Endothelial cell of umbilical vein (primary cell): ENCODE data around the gene VANGL2. TPM values are rescaled to one million over a fixed set of nuclear protein-coding genes. Genes with fewer than 3 reads are reported as not detected.

Source experiments
- BruUV-seq: library from RNA; stranded (reverse); fragments of 400-500 nt; replicated peaks from 2 replicates; lab custom pipeline; 2021; lab: Mats Ljungman, UMichigan
- CTCF ChIA-PET: fragments of 300-600, 350-600 bp; sonication (Branson Sonifier 250); formaldehyde crosslinking; loops from one replicate; lab custom pipeline; 2021; ENCODE audit warnings: antibody characterized with exemption, inconsistent platforms; lab: Charles Lee
- POLR2A ChIA-PET: fragments of 300-600, 350-600 bp; sonication (Branson Sonifier 250); formaldehyde crosslinking; loops from one replicate; lab custom pipeline; 2021; ENCODE audit warnings: antibody characterized with exemption, inconsistent platforms; lab: Charles Lee
- DNase-seq: peaks from one replicate; pipeline ENCODE4 v3.0.0-alpha.2; 2011; ENCODE audit warnings: low read depth, low spot score
- FAIRE-seq: peaks from 2 replicates; lab custom pipeline; 2011; peaks lifted over from hg19 to GRCh38; lab: Jason Lieb, UNC
- H2AFZ ChIP-seq: 2 replicates; pipeline ENCODE4 v1.6.0; 2012; ENCODE audit warnings: low read depth, low read length, control low read depth, inconsistent platforms
- H3K27ac ChIP-seq: 2 replicates; pipeline ENCODE4 v1.5.1; 2011; ENCODE audit warnings: low read depth, mild to moderate bottlenecking, control low read depth, low read length, moderate library complexity; ENCODE audit not compliant: insufficient read depth
- H3K27me3 ChIP-seq, 2 experiments: 2 replicates each; pipeline versions ENCODE4 v1.6.0 to v1.6.1; 2011; ENCODE audit warnings: low read length in 2 of 2, mixed read lengths in 1 of 2; ENCODE audit not compliant: control insufficient read depth in 2 of 2, insufficient read depth in 2 of 2
- H3K36me3 ChIP-seq, 2 experiments: 2 replicates in 1 of 2; 3 replicates in 1 of 2; pipeline ENCODE4 v1.5.1; 2011; ENCODE audit warnings: low read length in 2 of 2, mild to moderate bottlenecking in 1 of 2, moderate library complexity in 1 of 2; ENCODE audit not compliant: control insufficient read depth in 2 of 2, insufficient read depth in 2 of 2; ENCODE audit errors: extremely low read depth in 1 of 2
- H3K4me1 ChIP-seq: 3 replicates; pipeline ENCODE4 v1.5.1; 2011; ENCODE audit warnings: mild to moderate bottlenecking, low read length; ENCODE audit not compliant: control insufficient read depth, insufficient read depth; ENCODE audit errors: extremely low read depth
- H3K4me2 ChIP-seq: 2 replicates; pipeline ENCODE4 v1.6.1; 2011; ENCODE audit warnings: low read length, control low read depth, mixed read lengths; ENCODE audit not compliant: insufficient read depth
- H3K4me3 ChIP-seq, 3 experiments: fragments of 200-600 bp in 1 of 3; sonication (generic), shearing (Covaris generic) in 1 of 3; replicated peaks in 1 of 3; 2 replicates each; pipeline ENCODE4 v1.5.1; 2011 to 2016; ENCODE audit warnings: control low read depth in 3 of 3, low read length in 3 of 3, mild to moderate bottlenecking in 2 of 3, inconsistent platforms in 1 of 3, low read depth in 1 of 3, moderate library complexity in 1 of 3; ENCODE audit not compliant: insufficient read depth in 1 of 3
- H3K79me2 ChIP-seq: 2 replicates; pipeline ENCODE4 v1.6.0; 2012; ENCODE audit warnings: low read length, inconsistent platforms; ENCODE audit not compliant: control insufficient read depth, insufficient read depth
- H3K9ac ChIP-seq: replicated peaks from 2 replicates; pipeline ENCODE3; 2011; ENCODE audit warnings: low read length, control low read depth; ENCODE audit not compliant: insufficient read depth; ENCODE audit errors: extremely low read depth
- H3K9me1 ChIP-seq: replicated peaks from 3 replicates; pipeline ENCODE4 v1.6.0; 2011; ENCODE audit warnings: mild to moderate bottlenecking, low read length; ENCODE audit not compliant: control insufficient read depth, insufficient read depth; ENCODE audit errors: extremely low read depth
- H3K9me3 ChIP-seq: replicated peaks from 2 replicates; pipeline ENCODE4 v1.5.1; 2012; ENCODE audit warnings: low read length, inconsistent platforms; ENCODE audit not compliant: control insufficient read depth, insufficient read depth
- H4K20me1 ChIP-seq: replicated peaks from 2 replicates; pipeline ENCODE3; 2011; ENCODE audit warnings: mild to moderate bottlenecking, low read length; ENCODE audit not compliant: control insufficient read depth, insufficient read depth; ENCODE audit errors: extremely low read depth
- EZH2 ChIP-seq: IDR thresholded peaks from 2 replicates; pipeline ENCODE4 v1.6.1; 2012; ENCODE audit warnings: borderline replicate concordance, low read depth, mild to moderate bottlenecking, moderate library complexity, low read length, inconsistent platforms; ENCODE audit not compliant: severe bottlenecking
- FOS ChIP-seq: IDR thresholded peaks from 2 replicates; pipeline ENCODE4 v1.6.1; 2011; ENCODE audit warnings: mild to moderate bottlenecking, low read length, moderate library complexity, borderline replicate concordance; ENCODE audit not compliant: insufficient read depth
- GATA2 ChIP-seq: IDR thresholded peaks from 2 replicates; pipeline ENCODE4 v1.7.0; 2011; ENCODE audit warnings: low read depth, mild to moderate bottlenecking, moderate library complexity, mixed read lengths, low read length; ENCODE audit not compliant: insufficient read length, insufficient read depth
- JUN ChIP-seq: IDR thresholded peaks from 2 replicates; pipeline ENCODE4 v1.6.1; 2011; ENCODE audit warnings: borderline replicate concordance, low read depth; ENCODE audit not compliant: insufficient read length, insufficient read depth
- MYC ChIP-seq: IDR thresholded peaks from one replicate; pipeline ENCODE4 v1.6.1; 2011; ENCODE audit warnings: mild to moderate bottlenecking, low read depth, low read length
- POLR2A ChIP-seq: IDR thresholded peaks from 2 replicates; pipeline ENCODE4 v1.6.1; 2012; ENCODE audit warnings: low read depth, mild to moderate bottlenecking, control low read depth, low read length
- POLR2AphosphoS5 ChIP-seq: IDR thresholded peaks from 2 replicates; pipeline ENCODE4 v1.6.1; 2012; ENCODE audit warnings: low read depth, mild to moderate bottlenecking, control low read depth, low read length, moderate library complexity; ENCODE audit not compliant: insufficient read depth
- dilution Hi-C: fragments of 300-500 bp; cut with MboI; formaldehyde crosslinking; loops from one replicate; pipeline ENCODE4 v1.15.0; 2019; ENCODE audit warnings: low sequenced_read_pairs; ENCODE audit not compliant: extremely low pct_ligation_motif_present
- intact Hi-C: fragments of 100-400 bp; cut with micrococcal nuclease; formaldehyde crosslinking; loops from one replicate; pipeline ENCODE4 v1.10.0; 2022
- polyA plus RNA-seq, 4 experiments: library from polyadenylated mRNA; depleted of rRNA in 3 of 4; stranded (reverse) in 3 of 4; unstranded in 1 of 4; fragments of >200 nt; gene quantifications; 2 replicates each; pipeline versions ENCODE4 v1.2.1 to v1.2.3, GENCODE V29; 2011 to 2012; ENCODE audit warnings: missing spikeins in 1 of 4
- total RNA-seq: library from RNA; stranded (reverse); gene quantifications from 2 replicates; pipeline ENCODE4 v1.2.3, GENCODE V29; 2021
- TF ChIP-seq, protein P1 (sequence below): IDR thresholded peaks from 2 replicates; pipeline ENCODE4 v1.6.1; 2011; ENCODE audit not compliant: insufficient read depth, insufficient read length
- TF ChIP-seq, protein P2 (sequence below), 2 donors: IDR thresholded peaks; 1 replicate in 1 of 2; 2 replicates in 1 of 2; pipeline ENCODE4 v1.5.1; 2011; ENCODE audit warnings: low read length in 2 of 2, mild to moderate bottlenecking in 2 of 2, moderate library complexity in 2 of 2, control low read depth in 1 of 2, inconsistent platforms in 1 of 2, low read depth in 1 of 2; ENCODE audit not compliant: insufficient read depth in 1 of 2; ENCODE audit errors: extremely low read depth in 1 of 2

The VANGL2 gene
- total and polyA plus RNA-seq, 2 donors (not counting 3 experiments of a cell fraction or from before 2014, with no cell fraction given): 0.01 TPM; not detected in 1

DNA sequence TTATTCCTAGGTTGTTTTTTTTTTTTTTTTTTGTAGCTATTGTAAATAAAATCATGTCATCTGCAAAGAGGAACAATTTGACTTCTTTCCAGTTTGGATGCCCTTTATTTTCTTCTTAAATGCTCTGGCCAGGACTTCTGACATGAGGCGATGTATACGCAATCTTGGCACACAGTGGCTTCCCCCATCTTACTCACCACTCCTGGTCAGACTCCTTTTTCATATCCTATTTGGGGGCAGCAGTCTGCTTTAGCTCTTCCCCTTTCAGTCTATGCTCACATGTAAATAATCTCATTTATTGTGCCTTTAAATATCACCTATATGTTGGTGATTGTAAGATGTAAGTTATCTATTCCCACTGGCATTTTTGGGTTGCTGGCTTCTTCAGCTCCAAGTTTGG is 66.6 kb downstream of the VANGL2 start:
- Histone ChIP-seq H4K20me1 (no peaks in the 10 kb centered on the region), H3K4me3 (no peak overlapping the region), H3K27ac (no peak overlapping the region), H3K4me2 (no peak overlapping the region), H3K27me3 (peaks cover 2 to 4% of the 10 kb centered on the region in 2 experiments), H3K9ac (no peak overlapping the region), H3K4me1 (no peaks in the 10 kb centered on the region), H2AFZ (no peak overlapping the region), H3K79me2 (no peaks in the 10 kb centered on the region), H3K9me3 (no peaks in the 10 kb centered on the region), H3K36me3 (no peaks in the 10 kb centered on the region), H3K9me1 (no peaks in the 10 kb centered on the region)
- ChIA-PET POLR2A (no interaction called here), CTCF (interaction anchor here (0.6 kb wide), 1 partner anchor 15 kb away, joined by 3 read pairs; no protein-coding TSS in a partner anchor)
- FAIRE-seq (no peak), DNase-seq (no peak)
- intact Hi-C loops: no loop called here
- dilution Hi-C loops: no loop called here
- TF ChIP-seq MYC (no peak), EZH2 (no peak), POLR2AphosphoS5 (no peak), JUN (no peak), GATA2 (no peak), POLR2A (no peak), FOS (no peak)
- TF ChIP-seq, protein P1, sequence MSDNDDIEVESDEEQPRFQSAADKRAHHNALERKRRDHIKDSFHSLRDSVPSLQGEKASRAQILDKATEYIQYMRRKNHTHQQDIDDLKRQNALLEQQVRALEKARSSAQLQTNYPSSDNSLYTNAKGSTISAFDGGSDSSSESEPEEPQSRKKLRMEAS: no peak
- TF ChIP-seq, protein P2, sequence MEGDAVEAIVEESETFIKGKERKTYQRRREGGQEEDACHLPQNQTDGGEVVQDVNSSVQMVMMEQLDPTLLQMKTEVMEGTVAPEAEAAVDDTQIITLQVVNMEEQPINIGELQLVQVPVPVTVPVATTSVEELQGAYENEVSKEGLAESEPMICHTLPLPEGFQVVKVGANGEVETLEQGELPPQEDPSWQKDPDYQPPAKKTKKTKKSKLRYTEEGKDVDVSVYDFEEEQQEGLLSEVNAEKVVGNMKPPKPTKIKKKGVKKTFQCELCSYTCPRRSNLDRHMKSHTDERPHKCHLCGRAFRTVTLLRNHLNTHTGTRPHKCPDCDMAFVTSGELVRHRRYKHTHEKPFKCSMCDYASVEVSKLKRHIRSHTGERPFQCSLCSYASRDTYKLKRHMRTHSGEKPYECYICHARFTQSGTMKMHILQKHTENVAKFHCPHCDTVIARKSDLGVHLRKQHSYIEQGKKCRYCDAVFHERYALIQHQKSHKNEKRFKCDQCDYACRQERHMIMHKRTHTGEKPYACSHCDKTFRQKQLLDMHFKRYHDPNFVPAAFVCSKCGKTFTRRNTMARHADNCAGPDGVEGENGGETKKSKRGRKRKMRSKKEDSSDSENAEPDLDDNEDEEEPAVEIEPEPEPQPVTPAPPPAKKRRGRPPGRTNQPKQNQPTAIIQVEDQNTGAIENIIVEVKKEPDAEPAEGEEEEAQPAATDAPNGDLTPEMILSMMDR (IDR thresholded peaks at IDR 0.05; ENCODE audit: extremely low read depth in 1 of 2, insufficient read depth in 1 of 2, low read depth in 1 of 2, low read length in 2 of 2): no peak
- BruUV-seq: no TSS peak
